ENCODE measurements around the gene FAM76A. TPM values are rescaled to one million over a fixed set of nuclear protein-coding genes. Genes with fewer than 3 reads are reported as not detected.

FAM76A gene
- total RNA-seq, 1 donor from 2014 or later = 19.3 TPM

GRCh38 chr1:27684176-27684575 is 41.6 kb upstream of the FAM76A start:
- TF ChIP-seq CTCF (IDR thresholded peaks at IDR 0.05) = no peak
- Mint-ChIP-seq H3K4me3 (no peak overlapping the region), H3K27me3 (peaks cover 1% of the 10 kb centered on the region), H3K4me1 (no peaks in the 10 kb centered on the region), H3K36me3 (ENCODE audit: low read depth) (peaks cover 7% of the 10 kb centered on the region), H3K27ac (no peak overlapping the region), H3K9me3 (peaks cover 11% of the 10 kb centered on the region)
- POLR2A ChIA-PET = no interaction called here
- CTCF ChIA-PET = no interaction called here
- no peak for DNase-seq
- intact Hi-C loops (cut with micrococcal nuclease) = no loop called here
- no peak for ATAC-seq (ENCODE audit: low read depth)

DNA sequence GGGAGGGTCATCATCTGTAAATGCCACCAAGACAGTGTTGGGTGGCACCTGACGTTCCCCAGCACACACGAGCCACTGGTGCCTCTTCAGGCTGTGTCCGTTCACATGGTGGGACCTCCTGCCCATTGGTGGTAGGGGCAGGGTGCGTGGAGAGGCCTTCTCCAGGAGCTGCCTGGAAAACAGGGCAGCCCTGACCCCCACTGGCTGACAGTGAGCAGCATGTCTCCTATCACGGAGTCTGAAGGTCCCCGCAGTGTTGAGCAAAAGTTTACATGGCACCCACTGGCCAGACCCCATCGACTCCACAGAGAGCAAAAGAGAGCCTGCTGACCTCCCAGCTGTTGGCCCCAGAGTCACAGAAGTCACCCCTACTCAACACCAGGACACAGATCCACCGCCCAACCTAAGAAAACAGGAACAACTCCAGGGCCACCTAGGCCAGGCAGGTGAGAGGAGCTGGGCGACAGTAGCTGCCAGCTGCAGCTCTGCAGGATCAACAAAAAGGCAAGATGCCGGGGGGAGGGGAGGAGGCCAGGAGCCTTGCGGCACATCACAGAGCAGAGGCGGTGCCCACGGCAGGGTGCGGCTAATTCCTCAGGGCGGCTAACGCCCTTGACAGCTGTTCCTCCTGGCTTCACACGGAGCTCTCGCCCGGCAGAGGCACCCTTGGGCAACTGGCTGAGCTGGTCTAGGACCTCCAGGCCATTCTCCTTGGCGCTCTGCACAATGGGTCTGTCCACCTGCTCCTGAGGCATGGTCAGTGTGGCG is 39.4 kb upstream of the FAM76A start:
- TF ChIP-seq CTCF (IDR thresholded peaks at IDR 0.05) = no peak
- Mint-ChIP-seq H3K36me3 (ENCODE audit: low read depth) (peaks cover 6% of the 10 kb centered on the region), H3K27ac (no peak overlapping the region), H3K9me3 (peaks cover 7% of the 10 kb centered on the region), H3K4me1 (peaks cover 7% of the 10 kb centered on the region), H3K4me3 (no peak overlapping the region), H3K27me3 (peaks cover 1% of the 10 kb centered on the region)
- ChIA-PET CTCF (interaction anchor here (1.3 kb wide), 1 partner anchor 17 kb away, joined by 3 read pairs; no protein-coding TSS in a partner anchor), POLR2A (interaction anchor here (0.5 kb wide), 1 partner anchor 41 kb away, joined by 6 read pairs; no protein-coding TSS in a partner anchor)
- ATAC-seq (ENCODE audit: low read depth) (no peak), DNase-seq (no peak)
- intact Hi-C loops (cut with micrococcal nuclease) = no loop called here

GRCh38 chr1:27687906-27688305 is 37.9 kb upstream of the FAM76A start:
- H3K9me3 Mint-ChIP-seq = no peaks in the 10 kb centered on the region
- no peak overlapping the region for H3K4me3 Mint-ChIP-seq
- ChIA-PET POLR2A (interaction anchor here (0.5 kb wide), 1 partner anchor 1109 kb away, joined by 6 read pairs; no protein-coding TSS in a partner anchor), CTCF (interaction anchor here (1.3 to 1.5 kb wide), 2 partner anchors 18 to 131 kb away, joined by 3 read pairs; no protein-coding TSS in a partner anchor)
- H3K4me1 Mint-ChIP-seq = peaks cover 7% of the 10 kb centered on the region
- intact Hi-C loops (cut with micrococcal nuclease) = no loop called here
- H3K27me3 Mint-ChIP-seq = peaks cover 1% of the 10 kb centered on the region
- ATAC-seq (ENCODE audit: low read depth) (no peak), DNase-seq (no peak)
- no peak for TF ChIP-seq CTCF (IDR thresholded peaks at IDR 0.05)
- H3K36me3 Mint-ChIP-seq (ENCODE audit: low read depth) = no peaks in the 10 kb centered on the region
- H3K27ac Mint-ChIP-seq = no peak overlapping the region

GRCh38 chr1:27689423-27690173 is 36.2 kb upstream of the FAM76A start:
- intact Hi-C loops (cut with micrococcal nuclease) = no loop called here

More at GRCh38 chr1:27689423-27690173, 36.2 kb upstream of the FAM76A start:
- no peak for TF ChIP-seq CTCF (IDR thresholded peaks at IDR 0.05)
- peaks cover 7% of the 10 kb centered on the region for H3K4me1 Mint-ChIP-seq
- no peaks in the 10 kb centered on the region for H3K36me3 Mint-ChIP-seq (ENCODE audit: low read depth)
- H3K27ac Mint-ChIP-seq = no peak overlapping the region
- DNase-seq = no peak
- no peaks in the 10 kb centered on the region for H3K9me3 Mint-ChIP-seq
- ChIA-PET CTCF (interaction anchor here (1.0 to 1.5 kb wide), 2 partner anchors 20 to 133 kb away, joined by 3 read pairs; no protein-coding TSS in a partner anchor), POLR2A (interaction anchor here (0.7 kb wide), 1 partner anchor 81 kb away, joined by 3 read pairs; no protein-coding TSS in a partner anchor)
- no peak overlapping the region for H3K4me3 Mint-ChIP-seq
- peaks cover 5% of the 10 kb centered on the region for H3K27me3 Mint-ChIP-seq
- no peak for ATAC-seq (ENCODE audit: low read depth)

Measured in activated B cell treated with CpG ODN at 0.5 μM for 24 hours (primary cell).